Neural progenitor cell (in vitro differentiated cells): ENCODE measurements around the gene TMPRSS9.

Experiments used
- EZH2 ChIP-seq: fragments of 200-600 bp; sonication (generic); IDR thresholded peaks from 2 replicates; pipeline ENCODE4 v1.6.1; 2017; ENCODE audit warnings: antibody characterized with exemption, mild to moderate bottlenecking, moderate library complexity
- TF ChIP-seq, protein P1 (sequence below): fragments of 200-600 bp; sonication (generic); IDR thresholded peaks from 2 replicates; pipeline ENCODE4 v1.5.1; 2017; ENCODE audit warnings: antibody characterized with exemption, mild to moderate bottlenecking

- TF ChIP-seq, protein P1, sequence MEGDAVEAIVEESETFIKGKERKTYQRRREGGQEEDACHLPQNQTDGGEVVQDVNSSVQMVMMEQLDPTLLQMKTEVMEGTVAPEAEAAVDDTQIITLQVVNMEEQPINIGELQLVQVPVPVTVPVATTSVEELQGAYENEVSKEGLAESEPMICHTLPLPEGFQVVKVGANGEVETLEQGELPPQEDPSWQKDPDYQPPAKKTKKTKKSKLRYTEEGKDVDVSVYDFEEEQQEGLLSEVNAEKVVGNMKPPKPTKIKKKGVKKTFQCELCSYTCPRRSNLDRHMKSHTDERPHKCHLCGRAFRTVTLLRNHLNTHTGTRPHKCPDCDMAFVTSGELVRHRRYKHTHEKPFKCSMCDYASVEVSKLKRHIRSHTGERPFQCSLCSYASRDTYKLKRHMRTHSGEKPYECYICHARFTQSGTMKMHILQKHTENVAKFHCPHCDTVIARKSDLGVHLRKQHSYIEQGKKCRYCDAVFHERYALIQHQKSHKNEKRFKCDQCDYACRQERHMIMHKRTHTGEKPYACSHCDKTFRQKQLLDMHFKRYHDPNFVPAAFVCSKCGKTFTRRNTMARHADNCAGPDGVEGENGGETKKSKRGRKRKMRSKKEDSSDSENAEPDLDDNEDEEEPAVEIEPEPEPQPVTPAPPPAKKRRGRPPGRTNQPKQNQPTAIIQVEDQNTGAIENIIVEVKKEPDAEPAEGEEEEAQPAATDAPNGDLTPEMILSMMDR: no peak
- no peak for TF ChIP-seq EZH2
Measured at GRCh38 chr19:2454199-2454961, 94.3 kb downstream of the TMPRSS9 start.
